Hepatocyte (in vitro differentiated cells): Measurements from ENCODE around the gene ANKRD11. TPM values are rescaled to one million over a fixed set of nuclear protein-coding genes. Genes with fewer than 3 reads are reported as not detected.
A peak's percentile ranks its signal among the peaks of the same experiment; 100 is the strongest.

Experiments used
- DNase-seq: peaks from one replicate; pipeline ENCODE4 v3.0.0-alpha.2; 2016; ENCODE audit warnings: low spot score
- H2AFZ ChIP-seq: fragments of 200-600 bp; sonication (generic); 2 replicates; pipeline ENCODE4 v1.6.0; 2016; ENCODE audit warnings: antibody characterized with exemption, mild to moderate bottlenecking
- H3K27ac ChIP-seq: fragments of 200-600 bp; sonication (generic); 2 replicates; pipeline ENCODE4 v1.5.1; 2016; ENCODE audit warnings: mild to moderate bottlenecking
- H3K27me3 ChIP-seq: fragments of 200-600 bp; sonication (generic); 2 replicates; pipeline ENCODE4 v1.6.1; 2016
- H3K36me3 ChIP-seq: fragments of 200-600 bp; sonication (generic); replicated peaks from 2 replicates; pipeline ENCODE4 v1.5.1; 2016; ENCODE audit warnings: low read depth; ENCODE audit not compliant: insufficient read depth
- H3K4me1 ChIP-seq: fragments of 200-600 bp; sonication (generic); 2 replicates; pipeline ENCODE4 v1.5.1; 2016; ENCODE audit warnings: mild to moderate bottlenecking, moderate library complexity; ENCODE audit not compliant: insufficient read depth
- H3K4me2 ChIP-seq: fragments of 200-600 bp; sonication (generic); 2 replicates; pipeline ENCODE4 v1.6.0; 2016
- H3K4me3 ChIP-seq: fragments of 200-600 bp; sonication (generic); 2 replicates; pipeline ENCODE4 v1.5.1; 2016; ENCODE audit warnings: mild to moderate bottlenecking
- H3K79me2 ChIP-seq: fragments of 200-600 bp; sonication (generic); 2 replicates; pipeline ENCODE4 v1.6.0; 2017; ENCODE audit warnings: mild to moderate bottlenecking
- H3K9me2 ChIP-seq: fragments of 200-600 bp; sonication (generic); replicated peaks from 2 replicates; pipeline ENCODE4 v1.6.0; 2017; ENCODE audit warnings: mild to moderate bottlenecking; ENCODE audit not compliant: insufficient read depth
- H3K9me3 ChIP-seq: fragments of 200-600 bp; sonication (generic); 2 replicates; pipeline ENCODE4 v1.5.1; 2016; ENCODE audit warnings: low read depth, mild to moderate bottlenecking
- H4K20me1 ChIP-seq: fragments of 200-600 bp; sonication (generic); 2 replicates; pipeline ENCODE4 v1.6.0; 2016; ENCODE audit warnings: mild to moderate bottlenecking; ENCODE audit not compliant: insufficient read depth, poor library complexity, severe bottlenecking
- CTCF ChIP-seq: fragments of 200-600 bp; sonication (generic); IDR thresholded peaks from 2 replicates; pipeline ENCODE4 v1.5.1; 2016; ENCODE audit warnings: antibody characterized with exemption, mild to moderate bottlenecking; ENCODE audit not compliant: poor library complexity
- EZH2 ChIP-seq: fragments of 200-600 bp; sonication (generic); IDR thresholded peaks from 2 replicates; pipeline ENCODE4 v1.6.1; 2016; ENCODE audit warnings: antibody characterized with exemption, mild to moderate bottlenecking, borderline replicate concordance
- EZH2phosphoT487 ChIP-seq: fragments of 200-600 bp; sonication (generic); IDR thresholded peaks from one replicate; pipeline ENCODE4 v1.6.1; 2018; ENCODE audit warnings: antibody characterized with exemption, mild to moderate bottlenecking, low read depth, moderate library complexity; ENCODE audit not compliant: unreplicated experiment, severe bottlenecking
- WGBS: methylation state at CpG from one replicate; pipeline ENCODE4 v1.1.6; 2016; ENCODE audit warnings: low lambda C conversion rate; ENCODE audit errors: missing lambda C conversion rate; 5-methylcytosine and 5-hydroxymethylcytosine counted together
- polyA plus RNA-seq: library from polyadenylated mRNA; unstranded; fragments of >200 nt; fragmentation: Nextera tagmentation; extraction: Ambion mirVana; gene quantifications from 2 replicates; pipeline ENCODE4 v1.2.1, GENCODE V29; 2016
- total RNA-seq: library from RNA; depleted of rRNA; stranded (reverse); fragments of >200 nt; gene quantifications from 2 replicates; pipeline ENCODE4 v1.2.3, GENCODE V29; 2014

The ANKRD11 gene
- total and polyA plus RNA-seq, 2 experiments from 2014 or later, result 48.7 to 130 TPM

- 79% methylated on average over 18 of the region's 18 CpGs for WGBS
- Histone ChIP-seq H2AFZ (no peak overlapping the region), H3K4me3 (no peak overlapping the region), H3K9me2 (no peaks in the 10 kb centered on the region), H3K79me2 (peaks cover 3% of the 10 kb centered on the region), H3K4me1 (no peaks in the 10 kb centered on the region), H3K27ac (peak overlapping the region; percentile 27), H3K9me3 (no peaks in the 10 kb centered on the region), H3K27me3 (no peaks in the 10 kb centered on the region), H4K20me1 (peaks cover 2% of the 10 kb centered on the region), H3K36me3 (no peaks in the 10 kb centered on the region), H3K4me2 (no peak overlapping the region)
- no peak for DNase-seq
- TF ChIP-seq CTCF, result no peak
- no peak for TF ChIP-seq EZH2phosphoT487
- no peak for TF ChIP-seq EZH2
These were observed 207.8 kb downstream of the ANKRD11 start for GRCh38 chr16:89282523-89282922.

GRCh38 chr16:89281829-89282228 is 208.5 kb downstream of the ANKRD11 start:
- peaks cover 3% of the 10 kb centered on the region for H3K79me2 ChIP-seq
- no peaks in the 10 kb centered on the region for H3K4me1 ChIP-seq
- 96% methylated on average over 20 of the region's 20 CpGs for WGBS
- no peaks in the 10 kb centered on the region for H3K36me3 ChIP-seq
- TF ChIP-seq EZH2, result no peak
- TF ChIP-seq CTCF, result no peak
- TF ChIP-seq EZH2phosphoT487, result no peak
- DNase-seq, result no peak
- H3K9me3 ChIP-seq, result no peaks in the 10 kb centered on the region
- no peak overlapping the region for H3K4me2 ChIP-seq
- H3K27me3 ChIP-seq, result no peaks in the 10 kb centered on the region
- peaks cover 2% of the 10 kb centered on the region for H4K20me1 ChIP-seq
- H3K9me2 ChIP-seq, result no peaks in the 10 kb centered on the region
- H3K27ac ChIP-seq, result no peak overlapping the region
- no peak overlapping the region for H3K4me3 ChIP-seq
- H2AFZ ChIP-seq, result no peak overlapping the region

- Histone ChIP-seq H3K9me2 (no peaks in the 10 kb centered on the region), H3K79me2 (peaks cover 3% of the 10 kb centered on the region), H3K27me3 (no peaks in the 10 kb centered on the region), H3K4me1 (no peaks in the 10 kb centered on the region), H3K4me3 (no peak overlapping the region), H3K36me3 (no peaks in the 10 kb centered on the region), H3K27ac (no peak overlapping the region), H3K9me3 (no peaks in the 10 kb centered on the region), H2AFZ (no peak overlapping the region), H3K4me2 (no peak overlapping the region), H4K20me1 (peaks cover 4% of the 10 kb centered on the region)
- no peak for TF ChIP-seq EZH2phosphoT487
- no peak for TF ChIP-seq CTCF
- TF ChIP-seq EZH2, result no peak
- WGBS, result 96% methylated on average over 13 of the region's 28 CpGs
- DNase-seq, result no peak
These were observed 209.2 kb downstream of the ANKRD11 start for GRCh38 chr16:89281189-89281577.
